HEK293 (cell line): ENCODE data around the gene CCP110.

Experiments used
- CTCF ChIA-PET: fragments of 350-600 bp; formaldehyde crosslinking; extraction: SDS; loops from one replicate; lab custom pipeline; 2021; ENCODE audit warnings: antibody characterized with exemption; lab: Yijun Ruan, JAX
- POLR2A ChIA-PET: fragments of 300-600 bp; formaldehyde crosslinking; extraction: SDS; loops from one replicate; lab custom pipeline; 2020; ENCODE audit warnings: antibody characterized with exemption, inconsistent platforms; lab: Yijun Ruan, JAX
- H3K27ac ChIP-seq: fragments of 200-500 bp; sonication (Bioruptor generic); 2 replicates; pipeline ENCODE4 v1.5.1; 2014; ENCODE audit warnings: low read depth, low read length, control low read depth, inconsistent platforms; ENCODE audit errors: extremely low read depth
- H3K36me3 ChIP-seq, 2 experiments: fragments of 200-500 bp in 1 of 2; sonication (Bioruptor generic) in 1 of 2; 1 replicate in 1 of 2; 2 replicates in 1 of 2; pipeline ENCODE4 v1.5.1; 2014 to 2017; ENCODE audit warnings: inconsistent platforms in 2 of 2, low read length in 2 of 2; ENCODE audit not compliant: control insufficient read depth in 2 of 2, insufficient read depth in 1 of 2
- H3K4me1 ChIP-seq: fragments of 200-500 bp; sonication (Bioruptor generic); 2 replicates; pipeline ENCODE4 v1.5.1; 2014; ENCODE audit warnings: mild to moderate bottlenecking, low read length, inconsistent platforms; ENCODE audit not compliant: control insufficient read depth, insufficient read depth
- H3K4me3 ChIP-seq: 2 replicates; pipeline ENCODE4 v1.5.1; 2011; ENCODE audit warnings: low read depth, mild to moderate bottlenecking, control low read depth, low read length, moderate library complexity
- H3K9me3 ChIP-seq: fragments of 200-500 bp; sonication (Bioruptor generic); 2 replicates; pipeline ENCODE4 v1.5.1; 2014; ENCODE audit warnings: low read depth, low read length, inconsistent platforms; ENCODE audit not compliant: control insufficient read depth, insufficient read depth
- FEZF1 ChIP-seq: fragments of 450-650 bp; formaldehyde crosslinking; IDR thresholded peaks from 2 replicates; pipeline ENCODE4 v1.5.1; 2016; ENCODE audit warnings: missing biosample characterization, missing genetic modification characterization
- GLI2 ChIP-seq: fragments of 450-650 bp; formaldehyde crosslinking; IDR thresholded peaks from 2 replicates; pipeline ENCODE4; 2017; ENCODE audit warnings: missing biosample characterization, missing genetic modification characterization, low read depth, borderline replicate concordance
- SCRT1 ChIP-seq: fragments of 450-650 bp; formaldehyde crosslinking; IDR thresholded peaks from 2 replicates; pipeline ENCODE4 v1.5.1; 2016; ENCODE audit warnings: missing biosample characterization, missing genetic modification characterization, borderline replicate concordance
- SCRT2 ChIP-seq: fragments of 450-650 bp; formaldehyde crosslinking; IDR thresholded peaks from 2 replicates; pipeline ENCODE4 v1.5.1; 2016; ENCODE audit warnings: missing biosample characterization, missing genetic modification characterization
- ZBTB1 ChIP-seq: fragments of 450-650 bp; formaldehyde crosslinking; IDR thresholded peaks from 2 replicates; pipeline ENCODE4 v1.5.1; 2016; ENCODE audit warnings: missing biosample characterization, missing genetic modification characterization
- ZNF114 ChIP-seq: fragments of 450-650 bp; formaldehyde crosslinking; IDR thresholded peaks from 2 replicates; pipeline ENCODE4 v1.5.0; 2017; ENCODE audit warnings: missing biosample characterization, missing genetic modification characterization
- ZNF132 ChIP-seq: fragments of 450-650 bp; formaldehyde crosslinking; IDR thresholded peaks from 2 replicates; pipeline ENCODE4 v1.5.1; 2017; ENCODE audit warnings: missing biosample characterization, missing genetic modification characterization, borderline replicate concordance
- ZNF335 ChIP-seq: fragments of 450-650 bp; formaldehyde crosslinking; conservative IDR thresholded peaks from 2 replicates; pipeline ENCODE4 v1.5.1; 2016; ENCODE audit warnings: missing biosample characterization, missing genetic modification characterization
- ZNF398 ChIP-seq: fragments of 450-650 bp; formaldehyde crosslinking; IDR thresholded peaks from 2 replicates; pipeline ENCODE4 v1.5.1; 2017; ENCODE audit warnings: missing biosample characterization, missing genetic modification characterization
- ZNF501 ChIP-seq: fragments of 450-650 bp; formaldehyde crosslinking; IDR thresholded peaks from 2 replicates; pipeline ENCODE4 v1.5.1; 2016; ENCODE audit warnings: missing biosample characterization, missing genetic modification characterization
- ZNF544 ChIP-seq: fragments of 450-650 bp; formaldehyde crosslinking; IDR thresholded peaks from 2 replicates; pipeline ENCODE4 v1.5.0; 2017; ENCODE audit warnings: missing biosample characterization, missing genetic modification characterization
- ZNF549 ChIP-seq: fragments of 450-650 bp; IDR thresholded peaks from 2 replicates; pipeline ENCODE4 v1.5.1; 2018; ENCODE audit warnings: missing biosample characterization, missing genetic modification characterization, mild to moderate bottlenecking, inconsistent platforms, moderate library complexity
- ZNF561 ChIP-seq: fragments of 450-650 bp; IDR thresholded peaks from 2 replicates; pipeline ENCODE4 v1.5.1; 2018; ENCODE audit warnings: missing biosample characterization, missing genetic modification characterization, borderline replicate concordance
- ZNF626 ChIP-seq: fragments of 450-650 bp; sonication (Bioruptor Pico); formaldehyde crosslinking; IDR thresholded peaks from 2 replicates; pipeline ENCODE4 v1.5.1; 2018; ENCODE audit warnings: missing biosample characterization, missing genetic modification characterization, inconsistent platforms
- ZNF629 ChIP-seq: fragments of 450-650 bp; formaldehyde crosslinking; IDR thresholded peaks from 2 replicates; pipeline ENCODE4 v1.5.1; 2017; ENCODE audit warnings: missing biosample characterization, missing genetic modification characterization
- ZNF76 ChIP-seq: fragments of 450-650 bp; formaldehyde crosslinking; IDR thresholded peaks from 2 replicates; pipeline ENCODE4; 2016; ENCODE audit warnings: low read depth, missing biosample characterization, missing genetic modification characterization, borderline replicate concordance
- ZNF791 ChIP-seq: fragments of 450-650 bp; formaldehyde crosslinking; IDR thresholded peaks from 2 replicates; pipeline ENCODE4 v1.5.1; 2016; ENCODE audit warnings: missing biosample characterization, missing genetic modification characterization
- ZNF830 ChIP-seq: fragments of 450-650 bp; IDR thresholded peaks from 2 replicates; pipeline ENCODE4 v1.5.0; 2018; ENCODE audit warnings: missing biosample characterization, missing genetic modification characterization, low read depth, mild to moderate bottlenecking, moderate library complexity
- ZNF843 ChIP-seq: fragments of 450-650 bp; formaldehyde crosslinking; IDR thresholded peaks from 2 replicates; pipeline ENCODE4 v1.5.1; 2016; ENCODE audit warnings: missing biosample characterization, missing genetic modification characterization
- ZXDB ChIP-seq: fragments of 450-650 bp; formaldehyde crosslinking; IDR thresholded peaks from 2 replicates; pipeline ENCODE4 v1.5.1; 2016; ENCODE audit warnings: missing biosample characterization, missing genetic modification characterization
- TF ChIP-seq, protein P1 (sequence below): fragments of 450-650 bp; formaldehyde crosslinking; IDR thresholded peaks from 2 replicates; pipeline ENCODE4 v1.5.1; 2016; ENCODE audit warnings: missing biosample characterization, missing genetic modification characterization
- TF ChIP-seq, protein P2 (sequence below): fragments of 450-650 bp; formaldehyde crosslinking; IDR thresholded peaks from 2 replicates; pipeline ENCODE4 v1.5.1; 2016; ENCODE audit warnings: missing biosample characterization, missing genetic modification characterization

The CCP110 gene

GRCh38 chr16:19507867-19508266 is 15.9 kb upstream of the CCP110 start:
- H3K4me1 ChIP-seq, result no peaks in the 10 kb centered on the region
- no peaks in the 10 kb centered on the region for H3K9me3 ChIP-seq
- H3K4me3 ChIP-seq, result no peak overlapping the region
- CTCF ChIA-PET, result interaction anchor here (1.9 to 2.5 kb wide), 2 partner anchors 107 to 119 kb away, joined by 6 to 14 read pairs; no protein-coding TSS in a partner anchor
- peaks cover 30 to 81% of the 10 kb centered on the region in 2 experiments for H3K36me3 ChIP-seq
- H3K27ac ChIP-seq, result no peak overlapping the region
- no peak for TF ChIP-seq ZNF626 (tag by site-specific recombination)
- TF ChIP-seq ZNF501 (tag by site-specific recombination), result no peak
- TF ChIP-seq, protein P1, sequence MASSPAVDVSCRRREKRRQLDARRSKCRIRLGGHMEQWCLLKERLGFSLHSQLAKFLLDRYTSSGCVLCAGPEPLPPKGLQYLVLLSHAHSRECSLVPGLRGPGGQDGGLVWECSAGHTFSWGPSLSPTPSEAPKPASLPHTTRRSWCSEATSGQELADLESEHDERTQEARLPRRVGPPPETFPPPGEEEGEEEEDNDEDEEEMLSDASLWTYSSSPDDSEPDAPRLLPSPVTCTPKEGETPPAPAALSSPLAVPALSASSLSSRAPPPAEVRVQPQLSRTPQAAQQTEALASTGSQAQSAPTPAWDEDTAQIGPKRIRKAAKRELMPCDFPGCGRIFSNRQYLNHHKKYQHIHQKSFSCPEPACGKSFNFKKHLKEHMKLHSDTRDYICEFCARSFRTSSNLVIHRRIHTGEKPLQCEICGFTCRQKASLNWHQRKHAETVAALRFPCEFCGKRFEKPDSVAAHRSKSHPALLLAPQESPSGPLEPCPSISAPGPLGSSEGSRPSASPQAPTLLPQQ (tag by site-specific recombination), result no peak
- no peak for TF ChIP-seq ZNF629 (tag by site-specific recombination)
- TF ChIP-seq ZNF791, result no peak
- no peak for TF ChIP-seq FEZF1 (tag by site-specific recombination)
- TF ChIP-seq ZNF132 (tag by site-specific recombination), result no peak
- TF ChIP-seq ZNF843 (tag by site-specific recombination), result no peak
- no peak for TF ChIP-seq ZNF561
- TF ChIP-seq ZNF114 (tag by site-specific recombination), result no peak
- TF ChIP-seq GLI2 (tag by site-specific recombination), result no peak
- no peak for TF ChIP-seq ZNF549 (tag by site-specific recombination)
- TF ChIP-seq ZBTB1, result no peak
- no peak for TF ChIP-seq ZNF335 (tag by site-specific recombination)
- no peak for TF ChIP-seq ZNF76 (tag by site-specific recombination)
- no peak for TF ChIP-seq ZNF544 (tag by site-specific recombination)
- TF ChIP-seq ZNF398 (tag by site-specific recombination), result no peak
- TF ChIP-seq, all 188 proteins: peak for 0
- POLR2A ChIA-PET, result no interaction called here

GRCh38 chr16:19512297-19512696 is 11.4 kb upstream of the CCP110 start:
- Histone ChIP-seq H3K4me3 (no peak overlapping the region), H3K9me3 (no peaks in the 10 kb centered on the region), H3K27ac (no peak overlapping the region), H3K4me1 (peaks cover 3% of the 10 kb centered on the region; the same call in 1 of the 2 replicates), H3K36me3 (peaks cover 33 to 82% of the 10 kb centered on the region in 2 experiments)
- POLR2A ChIA-PET, result no interaction called here
- no peak for TF ChIP-seq ZNF335 (tag by site-specific recombination)
- peak; percentile 78 for TF ChIP-seq SCRT2
- peak; percentile 83 for TF ChIP-seq SCRT1 (tag by site-specific recombination)
- TF ChIP-seq, protein P2, sequence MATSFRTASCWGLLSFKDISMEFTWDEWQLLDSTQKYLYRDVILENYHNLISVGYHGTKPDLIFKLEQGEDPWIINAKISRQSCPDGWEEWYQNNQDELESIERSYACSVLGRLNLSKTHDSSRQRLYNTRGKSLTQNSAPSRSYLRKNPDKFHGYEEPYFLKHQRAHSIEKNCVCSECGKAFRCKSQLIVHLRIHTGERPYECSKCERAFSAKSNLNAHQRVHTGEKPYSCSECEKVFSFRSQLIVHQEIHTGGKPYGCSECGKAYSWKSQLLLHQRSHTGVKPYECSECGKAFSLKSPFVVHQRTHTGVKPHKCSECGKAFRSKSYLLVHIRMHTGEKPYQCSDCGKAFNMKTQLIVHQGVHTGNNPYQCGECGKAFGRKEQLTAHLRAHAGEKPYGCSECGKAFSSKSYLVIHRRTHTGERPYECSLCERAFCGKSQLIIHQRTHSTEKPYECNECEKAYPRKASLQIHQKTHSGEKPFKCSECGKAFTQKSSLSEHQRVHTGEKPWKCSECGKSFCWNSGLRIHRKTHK (tag by site-specific recombination), result no peak
- no peak for TF ChIP-seq ZNF830 (tag by site-specific recombination)
- TF ChIP-seq ZXDB (tag by site-specific recombination), result no peak
- CTCF ChIA-PET, result interaction anchor here (0.7 to 1.2 kb wide), 2 partner anchors 8 to 112 kb away, joined by 4 to 7 read pairs; no protein-coding TSS in a partner anchor
